ENCODE data around the gene PDE7B.
"Not testable (repeated sequence)": the region's sequence is repeated elsewhere in the genome, so short reads cannot be mapped to it uniquely, and the experiment has no call there.

PDE7B gene

GRCh38 chr6:136083540-136083939, 232.0 kb downstream of the PDE7B start:
- no peak for DNase-seq

- DNase-seq = no peak
Measured at GRCh38 chr6:136084403-136084802, 232.9 kb downstream of the PDE7B start.

- DNase-seq = no peak
Measured at GRCh38 chr6:136085370-136086115, 234.0 kb downstream of the PDE7B start.

GRCh38 chr6:136086686-136087085, 235.2 kb downstream of the PDE7B start:
- DNase-seq = no peak

GRCh38 chr6:136087986-136088385, 236.5 kb downstream of the PDE7B start:
- no peak for DNase-seq

GRCh38 chr6:136088693-136089092, 237.2 kb downstream of the PDE7B start:
- no peak for DNase-seq

- DNase-seq = no peak
Measured at GRCh38 chr6:136089876-136090275, 238.4 kb downstream of the PDE7B start.

- DNase-seq = no peak
Measured at GRCh38 chr6:136090929-136091328, 239.4 kb downstream of the PDE7B start.

- DNase-seq = no peak
Measured at GRCh38 chr6:136092897-136093296, 241.4 kb downstream of the PDE7B start.

- DNase-seq = no peak
Measured at GRCh38 chr6:136093835-136094234, 242.3 kb downstream of the PDE7B start.

GRCh38 chr6:136094812-136095211, 243.3 kb downstream of the PDE7B start:
- no peak for DNase-seq

- no peak for DNase-seq
Measured at GRCh38 chr6:136095986-136096385, 244.5 kb downstream of the PDE7B start.

GRCh38 chr6:136102991-136103688, 251.6 kb downstream of the PDE7B start:
- no peak for DNase-seq

- no peak for DNase-seq
Measured at GRCh38 chr6:136103763-136104311, 252.3 kb downstream of the PDE7B start.

GRCh38 chr6:136104556-136104955, 253.1 kb downstream of the PDE7B start:
- DNase-seq = no peak

- not testable (repeated sequence) for DNase-seq
Measured at GRCh38 chr6:136105797-136106196, 254.3 kb downstream of the PDE7B start.

- no peak for DNase-seq
Measured at GRCh38 chr6:136108361-136108945, 257.0 kb downstream of the PDE7B start.

GRCh38 chr6:136111831-136112230, 260.3 kb downstream of the PDE7B start:
- DNase-seq = no peak

- DNase-seq = no peak
Measured at GRCh38 chr6:136112262-136112661, 260.8 kb downstream of the PDE7B start.

GRCh38 chr6:136113736-136114173, 262.3 kb downstream of the PDE7B start:
- peak; percentile 35 to 41 for DNase-seq

GRCh38 chr6:136114661-136115060, 263.2 kb downstream of the PDE7B start:
- DNase-seq = no peak

GRCh38 chr6:136115941-136116340, 264.4 kb downstream of the PDE7B start:
- DNase-seq = no peak

GRCh38 chr6:136117081-136117480, 265.6 kb downstream of the PDE7B start:
- DNase-seq = no peak

- no peak for DNase-seq
Measured at GRCh38 chr6:136118787-136119186, 267.3 kb downstream of the PDE7B start.
